Neural cell (in vitro differentiated cells): ENCODE data around the gene DPYD. TPM values are rescaled to one million over a fixed set of nuclear protein-coding genes. Genes with fewer than 3 reads are reported as not detected.

Experiments
- H2AFZ ChIP-seq: fragments of 200-600, 300-800 bp; sonication (generic), shearing (Covaris generic); 2 replicates; pipeline ENCODE4 v1.6.0; 2014; ENCODE audit warnings: low read depth, mild to moderate bottlenecking, antibody characterized with exemption, low read length, moderate library complexity
- H3F3A ChIP-seq: fragments of 200-600 bp; shearing (Covaris generic); 2 replicates; pipeline ENCODE4 v1.6.1; 2016; ENCODE audit warnings: mild to moderate bottlenecking, moderate library complexity, mixed read lengths, antibody characterized with exemption, low read length; ENCODE audit not compliant: insufficient read depth, poor library complexity, severe bottlenecking
- H3K27ac ChIP-seq: fragments of 200-600, 300-800 bp; sonication (generic), shearing (Covaris generic); 2 replicates; pipeline ENCODE4 v1.5.1; 2014; ENCODE audit warnings: mild to moderate bottlenecking, low read length, moderate library complexity
- H3K27me3 ChIP-seq: fragments of 300-800, 200-600 bp; sonication (generic), shearing (Covaris generic); 2 replicates; pipeline ENCODE4 v1.6.0; 2014; ENCODE audit warnings: mild to moderate bottlenecking, low read depth, low read length, moderate library complexity; ENCODE audit not compliant: insufficient read depth
- H3K36me3 ChIP-seq: fragments of 300-800, 200-600 bp; sonication (generic), shearing (Covaris generic); 2 replicates; pipeline ENCODE4 v1.5.1; 2014; ENCODE audit warnings: mild to moderate bottlenecking, antibody characterized with exemption, low read length, moderate library complexity; ENCODE audit not compliant: insufficient read depth
- H3K4me2 ChIP-seq: fragments of 300-800, 200-600 bp; sonication (generic), shearing (Covaris generic); 2 replicates; pipeline ENCODE4 v1.6.0; 2014; ENCODE audit warnings: mild to moderate bottlenecking, low read length
- H3K4me3 ChIP-seq: fragments of 300-800, 200-600 bp; sonication (generic), shearing (Covaris generic); 2 replicates; pipeline ENCODE4 v1.5.1; 2014; ENCODE audit warnings: mild to moderate bottlenecking, low read length, moderate library complexity
- H3K79me2 ChIP-seq: fragments of 200-600 bp; shearing (Covaris generic); replicated peaks from 2 replicates; pipeline ENCODE4 v1.6.0; 2014; ENCODE audit warnings: mild to moderate bottlenecking, low read length, moderate library complexity; ENCODE audit not compliant: insufficient read depth
- H3K9ac ChIP-seq: fragments of 300-800, 200-600 bp; sonication (generic), shearing (Covaris generic); 2 replicates; pipeline ENCODE4 v1.6.1; 2016; ENCODE audit warnings: mild to moderate bottlenecking, low read length, mixed read lengths
- H3K9me2 ChIP-seq: fragments of 200-600 bp; shearing (Covaris generic); 2 replicates; pipeline ENCODE4 v1.6.1; 2016; ENCODE audit warnings: mild to moderate bottlenecking, low read length, mixed read lengths; ENCODE audit not compliant: insufficient read depth
- H3K9me3 ChIP-seq: fragments of 200-600, 300-800 bp; sonication (generic), shearing (Covaris generic); 2 replicates; pipeline ENCODE4 v1.6.1; 2016; ENCODE audit warnings: mild to moderate bottlenecking, mixed run types, low read length, moderate library complexity, mixed read lengths
- H4K20me1 ChIP-seq: fragments of 200-600 bp; shearing (Covaris generic); 2 replicates; pipeline ENCODE4 v1.6.1; 2016; ENCODE audit warnings: mild to moderate bottlenecking, mixed run types; ENCODE audit not compliant: insufficient read depth
- CTCF ChIP-seq: fragments of 450-650 bp; IDR thresholded peaks from 2 replicates; pipeline ENCODE4 v1.5.1; 2014; ENCODE audit warnings: antibody characterized with exemption, mild to moderate bottlenecking, moderate library complexity; ENCODE audit not compliant: poor library complexity, severe bottlenecking
- EP300 ChIP-seq: fragments of 450-650 bp; conservative IDR thresholded peaks from 2 replicates; pipeline ENCODE4 v1.6.1; 2014; ENCODE audit warnings: antibody characterized with exemption, mild to moderate bottlenecking, moderate library complexity; ENCODE audit not compliant: poor library complexity, severe bottlenecking
- EZH2 ChIP-seq: fragments of 200-600, 300-800 bp; shearing (Covaris generic), sonication (generic); IDR thresholded peaks from 2 replicates; pipeline ENCODE4 v1.6.1; 2014; ENCODE audit warnings: antibody characterized with exemption, low read length, borderline replicate concordance, mild to moderate bottlenecking; ENCODE audit not compliant: insufficient read depth, poor library complexity, severe bottlenecking
- MXI1 ChIP-seq: fragments of 450-650 bp; conservative IDR thresholded peaks from 2 replicates; pipeline ENCODE4 v1.6.1; 2014; ENCODE audit warnings: antibody characterized with exemption, mild to moderate bottlenecking; ENCODE audit not compliant: poor library complexity, severe bottlenecking
- POLR2AphosphoS5 ChIP-seq: IDR thresholded peaks from 2 replicates; pipeline ENCODE4 v1.6.1; 2012
- RAD21 ChIP-seq: fragments of 450-650 bp; conservative IDR thresholded peaks from 2 replicates; pipeline ENCODE4 v1.6.1; 2014; ENCODE audit warnings: antibody characterized with exemption, mild to moderate bottlenecking, moderate library complexity
- REST ChIP-seq: IDR thresholded peaks from 2 replicates; pipeline ENCODE4 v1.6.1; 2012; ENCODE audit warnings: borderline replicate concordance
- SMC3 ChIP-seq: fragments of 450-650 bp; conservative IDR thresholded peaks from 2 replicates; pipeline ENCODE4 v1.6.1; 2014; ENCODE audit warnings: antibody characterized with exemption, mild to moderate bottlenecking, moderate library complexity; ENCODE audit not compliant: poor library complexity
- TAF1 ChIP-seq: IDR thresholded peaks from 2 replicates; pipeline ENCODE4 v1.6.1; 2012; ENCODE audit warnings: low read depth
- polyA plus RNA-seq: library from polyadenylated mRNA; depleted of rRNA; stranded (reverse); fragments of >200 nt; gene quantifications from 2 replicates; pipeline ENCODE4 v1.2.3, GENCODE V29; 2014

The DPYD gene
- polyA plus RNA-seq, 1 donor from 2014 or later, result 6.7 TPM

GRCh38 chr1:97163591-97164275 lies 757.1 kb downstream of the DPYD start:
- Histone ChIP-seq H3F3A (no peaks in the 10 kb centered on the region), H3K79me2 (no peaks in the 10 kb centered on the region), H3K36me3 (no peaks in the 10 kb centered on the region), H3K4me3 (no peak overlapping the region), H3K27me3 (no peaks in the 10 kb centered on the region), H3K4me2 (no peak overlapping the region), H3K9ac (no peak overlapping the region), H2AFZ (no peak overlapping the region), H3K9me3 (peaks cover 2% of the 10 kb centered on the region), H4K20me1 (no peaks in the 10 kb centered on the region), H3K9me2 (no peaks in the 10 kb centered on the region), H3K27ac (no peak overlapping the region)
- TF ChIP-seq EZH2 (no peak), TAF1 (no peak), REST (no peak), POLR2AphosphoS5 (no peak), RAD21 (no peak), CTCF (no peak), EP300 (no peak), MXI1 (no peak), SMC3 (no peak)

- H3K27me3 ChIP-seq, result no peaks in the 10 kb centered on the region
- TF ChIP-seq RAD21 (no peak), REST (no peak), CTCF (no peak), EZH2 (no peak), SMC3 (no peak), MXI1 (no peak)
- no peak overlapping the region for H2AFZ ChIP-seq
- peaks cover 2% of the 10 kb centered on the region for H3K9me3 ChIP-seq
- no peaks in the 10 kb centered on the region for H4K20me1 ChIP-seq
- no peak overlapping the region for H3K4me2 ChIP-seq
- no peaks in the 10 kb centered on the region for H3K79me2 ChIP-seq
- no peak overlapping the region for H3K27ac ChIP-seq
- no peak overlapping the region for H3K4me3 ChIP-seq
- no peaks in the 10 kb centered on the region for H3F3A ChIP-seq
- no peak overlapping the region for H3K9ac ChIP-seq
- H3K36me3 ChIP-seq, result no peaks in the 10 kb centered on the region
- no peaks in the 10 kb centered on the region for H3K9me2 ChIP-seq
These were observed 760.0 kb downstream of the DPYD start for GRCh38 chr1:97160818-97161217.
